ENCODE data around the gene ADARB2. TPM values are rescaled to one million over a fixed set of nuclear protein-coding genes. Genes with fewer than 3 reads are reported as not detected.

Gene ADARB2
- total and polyA plus RNA-seq, 4 donors: 0.55 to 0.70 (median 0.59) TPM; not detected in 1

DNA sequence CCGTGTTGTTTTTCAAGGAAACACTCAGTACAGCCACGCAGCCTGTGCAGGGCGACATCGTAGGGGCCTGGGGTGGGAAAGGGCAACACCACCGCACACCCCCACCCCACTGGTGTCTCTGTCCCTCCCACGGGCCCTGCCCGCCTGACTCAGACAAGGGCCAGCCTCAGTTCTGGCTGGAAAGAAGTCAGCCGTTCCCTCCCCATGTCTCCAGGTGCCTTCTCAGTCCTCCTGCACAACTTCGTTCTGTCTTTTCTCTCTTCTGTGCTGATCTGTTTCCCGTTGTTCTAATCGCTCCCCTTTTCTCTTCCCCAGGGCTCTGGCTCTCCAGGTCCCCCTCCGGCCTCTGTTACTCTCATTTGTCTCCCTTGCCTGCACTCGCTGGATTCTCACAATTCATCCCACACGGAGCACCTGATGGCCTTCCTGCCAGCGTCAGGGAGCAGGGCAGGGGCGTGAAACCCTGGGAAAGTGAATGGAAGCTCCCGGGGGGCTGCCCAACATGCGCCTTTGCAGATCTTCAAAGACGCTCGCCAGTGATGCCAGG lies 583.4 kb downstream of the ADARB2 start:
- DNase-seq (ENCODE audit: low spot score): peak; percentile 19
- WGBS: 71% methylated on average over 20 of the region's 20 CpGs
- no peaks in the 10 kb centered on the region for H3K36me3 ChIP-seq (ENCODE audit: control insufficient read depth in 4 of 4, insufficient read depth in 3 of 4, low read depth in 1 of 4, low read length in 3 of 4)

More for the DNA sequence above, 583.4 kb downstream of the ADARB2 start:
- Histone ChIP-seq H3K4me1 (ENCODE audit: control insufficient read depth in 4 of 4, insufficient read depth in 4 of 4, low read length in 3 of 4) (peaks cover 0 to 4% (median 0%) of the 10 kb centered on the region in 4 donors), H3K9ac (ENCODE audit: low read depth in 1 of 2, low read length in 2 of 2) (no peak overlapping the region), H3K27me3 (ENCODE audit: control insufficient read depth in 4 of 4, insufficient read depth in 4 of 4, low read length in 3 of 4) (no peaks in the 10 kb centered on the region), H3K9me3 (ENCODE audit: control insufficient read depth in 4 of 4, low read length in 3 of 4) (no peaks in the 10 kb centered on the region), H3K4me3 (ENCODE audit: low read depth in 1 of 3, low read length in 3 of 3) (no peak overlapping the region), H3K27ac (ENCODE audit: low read depth in 1 of 2, low read length in 2 of 2) (no peak overlapping the region)
- TF ChIP-seq FOXA1 (IDR thresholded peaks at IDR 0.05): no peak
- TF ChIP-seq EGR1 (IDR thresholded peaks at IDR 0.05; ENCODE audit: low read depth in 2 of 2): no peak
- TF ChIP-seq, protein P1, sequence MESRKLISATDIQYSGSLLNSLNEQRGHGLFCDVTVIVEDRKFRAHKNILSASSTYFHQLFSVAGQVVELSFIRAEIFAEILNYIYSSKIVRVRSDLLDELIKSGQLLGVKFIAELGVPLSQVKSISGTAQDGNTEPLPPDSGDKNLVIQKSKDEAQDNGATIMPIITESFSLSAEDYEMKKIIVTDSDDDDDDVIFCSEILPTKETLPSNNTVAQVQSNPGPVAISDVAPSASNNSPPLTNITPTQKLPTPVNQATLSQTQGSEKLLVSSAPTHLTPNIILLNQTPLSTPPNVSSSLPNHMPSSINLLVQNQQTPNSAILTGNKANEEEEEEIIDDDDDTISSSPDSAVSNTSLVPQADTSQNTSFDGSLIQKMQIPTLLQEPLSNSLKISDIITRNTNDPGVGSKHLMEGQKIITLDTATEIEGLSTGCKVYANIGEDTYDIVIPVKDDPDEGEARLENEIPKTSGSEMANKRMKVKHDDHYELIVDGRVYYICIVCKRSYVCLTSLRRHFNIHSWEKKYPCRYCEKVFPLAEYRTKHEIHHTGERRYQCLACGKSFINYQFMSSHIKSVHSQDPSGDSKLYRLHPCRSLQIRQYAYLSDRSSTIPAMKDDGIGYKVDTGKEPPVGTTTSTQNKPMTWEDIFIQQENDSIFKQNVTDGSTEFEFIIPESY (IDR thresholded peaks at IDR 0.05): no peak
- TF ChIP-seq RAD21 (IDR thresholded peaks at IDR 0.05): no peak
- TF ChIP-seq, protein P2, sequence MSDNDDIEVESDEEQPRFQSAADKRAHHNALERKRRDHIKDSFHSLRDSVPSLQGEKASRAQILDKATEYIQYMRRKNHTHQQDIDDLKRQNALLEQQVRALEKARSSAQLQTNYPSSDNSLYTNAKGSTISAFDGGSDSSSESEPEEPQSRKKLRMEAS (IDR thresholded peaks at IDR 0.05): no peak
- TF ChIP-seq RXRA (IDR thresholded peaks at IDR 0.05): no peak
- TF ChIP-seq SP1 (IDR thresholded peaks at IDR 0.05): no peak
- TF ChIP-seq NR2F2 (IDR thresholded peaks at IDR 0.05): no peak
- no peak for TF ChIP-seq GABPA (IDR thresholded peaks at IDR 0.05 in 1 of 2, conservative IDR thresholded peaks at IDR 0.05 in 1 of 2)
- no peak for TF ChIP-seq JUND (IDR thresholded peaks at IDR 0.05)
- no peak for TF ChIP-seq HNF4G (IDR thresholded peaks at IDR 0.05)
- TF ChIP-seq TAF1 (conservative IDR thresholded peaks at IDR 0.05): no peak
- TF ChIP-seq FOXA2 (IDR thresholded peaks at IDR 0.05): no peak
- TF ChIP-seq HNF4A (conservative IDR thresholded peaks at IDR 0.05): no peak
- TF ChIP-seq, protein P3, sequence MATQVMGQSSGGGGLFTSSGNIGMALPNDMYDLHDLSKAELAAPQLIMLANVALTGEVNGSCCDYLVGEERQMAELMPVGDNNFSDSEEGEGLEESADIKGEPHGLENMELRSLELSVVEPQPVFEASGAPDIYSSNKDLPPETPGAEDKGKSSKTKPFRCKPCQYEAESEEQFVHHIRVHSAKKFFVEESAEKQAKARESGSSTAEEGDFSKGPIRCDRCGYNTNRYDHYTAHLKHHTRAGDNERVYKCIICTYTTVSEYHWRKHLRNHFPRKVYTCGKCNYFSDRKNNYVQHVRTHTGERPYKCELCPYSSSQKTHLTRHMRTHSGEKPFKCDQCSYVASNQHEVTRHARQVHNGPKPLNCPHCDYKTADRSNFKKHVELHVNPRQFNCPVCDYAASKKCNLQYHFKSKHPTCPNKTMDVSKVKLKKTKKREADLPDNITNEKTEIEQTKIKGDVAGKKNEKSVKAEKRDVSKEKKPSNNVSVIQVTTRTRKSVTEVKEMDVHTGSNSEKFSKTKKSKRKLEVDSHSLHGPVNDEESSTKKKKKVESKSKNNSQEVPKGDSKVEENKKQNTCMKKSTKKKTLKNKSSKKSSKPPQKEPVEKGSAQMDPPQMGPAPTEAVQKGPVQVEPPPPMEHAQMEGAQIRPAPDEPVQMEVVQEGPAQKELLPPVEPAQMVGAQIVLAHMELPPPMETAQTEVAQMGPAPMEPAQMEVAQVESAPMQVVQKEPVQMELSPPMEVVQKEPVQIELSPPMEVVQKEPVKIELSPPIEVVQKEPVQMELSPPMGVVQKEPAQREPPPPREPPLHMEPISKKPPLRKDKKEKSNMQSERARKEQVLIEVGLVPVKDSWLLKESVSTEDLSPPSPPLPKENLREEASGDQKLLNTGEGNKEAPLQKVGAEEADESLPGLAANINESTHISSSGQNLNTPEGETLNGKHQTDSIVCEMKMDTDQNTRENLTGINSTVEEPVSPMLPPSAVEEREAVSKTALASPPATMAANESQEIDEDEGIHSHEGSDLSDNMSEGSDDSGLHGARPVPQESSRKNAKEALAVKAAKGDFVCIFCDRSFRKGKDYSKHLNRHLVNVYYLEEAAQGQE (IDR thresholded peaks at IDR 0.05): no peak
- TF ChIP-seq, protein P4, sequence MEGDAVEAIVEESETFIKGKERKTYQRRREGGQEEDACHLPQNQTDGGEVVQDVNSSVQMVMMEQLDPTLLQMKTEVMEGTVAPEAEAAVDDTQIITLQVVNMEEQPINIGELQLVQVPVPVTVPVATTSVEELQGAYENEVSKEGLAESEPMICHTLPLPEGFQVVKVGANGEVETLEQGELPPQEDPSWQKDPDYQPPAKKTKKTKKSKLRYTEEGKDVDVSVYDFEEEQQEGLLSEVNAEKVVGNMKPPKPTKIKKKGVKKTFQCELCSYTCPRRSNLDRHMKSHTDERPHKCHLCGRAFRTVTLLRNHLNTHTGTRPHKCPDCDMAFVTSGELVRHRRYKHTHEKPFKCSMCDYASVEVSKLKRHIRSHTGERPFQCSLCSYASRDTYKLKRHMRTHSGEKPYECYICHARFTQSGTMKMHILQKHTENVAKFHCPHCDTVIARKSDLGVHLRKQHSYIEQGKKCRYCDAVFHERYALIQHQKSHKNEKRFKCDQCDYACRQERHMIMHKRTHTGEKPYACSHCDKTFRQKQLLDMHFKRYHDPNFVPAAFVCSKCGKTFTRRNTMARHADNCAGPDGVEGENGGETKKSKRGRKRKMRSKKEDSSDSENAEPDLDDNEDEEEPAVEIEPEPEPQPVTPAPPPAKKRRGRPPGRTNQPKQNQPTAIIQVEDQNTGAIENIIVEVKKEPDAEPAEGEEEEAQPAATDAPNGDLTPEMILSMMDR (IDR thresholded peaks at IDR 0.05; ENCODE audit: low read depth, low read length, missing input control): no peak
- no peak for TF ChIP-seq YY1 (IDR thresholded peaks at IDR 0.05)
- TF ChIP-seq, protein P5, sequence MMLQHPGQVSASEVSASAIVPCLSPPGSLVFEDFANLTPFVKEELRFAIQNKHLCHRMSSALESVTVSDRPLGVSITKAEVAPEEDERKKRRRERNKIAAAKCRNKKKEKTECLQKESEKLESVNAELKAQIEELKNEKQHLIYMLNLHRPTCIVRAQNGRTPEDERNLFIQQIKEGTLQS (IDR thresholded peaks at IDR 0.05): no peak
